GM13976 (cell line): ENCODE results near the gene PYDC2.
"Not testable (repeated sequence)": the region's sequence is repeated elsewhere in the genome, so short reads cannot be mapped to it uniquely, and the experiment has no call there.

ENCODE experiments used
- DNase-seq: peaks from one replicate; pipeline ENCODE4 v3.0.0; 2012; ENCODE audit warnings: low spot score
- in situ Hi-C: fragments of 300-500 bp; cut with MboI; formaldehyde crosslinking; loops from one replicate; pipeline ENCODE4 v1.12.0; 2022; ENCODE audit warnings: low sequenced_read_pairs, mixed read lengths, inconsistent platforms; ENCODE audit not compliant: unreplicated experiment
- TF ChIP-seq, protein P1 (sequence below): IDR thresholded peaks from 2 replicates; pipeline ENCODE4 v1.5.1; 2012; ENCODE audit warnings: borderline replicate concordance, mild to moderate bottlenecking; ENCODE audit not compliant: insufficient read depth; ENCODE audit errors: extremely low read depth, missing control alignments, control extremely low read depth

The PYDC2 gene

DNA sequence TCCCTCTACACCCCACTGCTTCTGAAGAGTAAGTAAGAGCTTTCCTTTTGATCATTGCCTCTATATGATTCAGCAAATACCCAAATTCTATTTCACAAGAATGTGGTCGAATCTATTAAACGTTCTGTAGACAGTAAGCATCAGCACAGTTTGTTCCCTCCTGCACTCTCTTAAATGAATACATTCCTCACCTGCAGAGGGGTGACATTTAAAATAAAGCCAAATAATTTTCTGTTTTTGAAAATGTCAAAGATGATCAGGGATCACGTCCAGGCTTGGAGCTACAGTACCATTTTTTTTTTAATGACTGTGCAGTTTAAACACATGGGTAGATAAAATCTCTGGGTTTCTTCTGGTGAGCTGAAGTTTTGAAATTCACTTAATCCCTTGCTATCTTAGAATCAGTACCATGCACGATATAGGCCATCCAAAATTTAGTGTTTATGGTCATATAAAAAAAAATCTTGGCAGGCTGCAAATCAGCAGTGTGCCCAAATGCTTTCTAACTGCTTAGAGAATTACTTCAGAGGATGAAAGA, 12.8 kb downstream of the PYDC2 start:
- in situ Hi-C loops: no loop called here
- no peak for DNase-seq
- TF ChIP-seq, protein P1, sequence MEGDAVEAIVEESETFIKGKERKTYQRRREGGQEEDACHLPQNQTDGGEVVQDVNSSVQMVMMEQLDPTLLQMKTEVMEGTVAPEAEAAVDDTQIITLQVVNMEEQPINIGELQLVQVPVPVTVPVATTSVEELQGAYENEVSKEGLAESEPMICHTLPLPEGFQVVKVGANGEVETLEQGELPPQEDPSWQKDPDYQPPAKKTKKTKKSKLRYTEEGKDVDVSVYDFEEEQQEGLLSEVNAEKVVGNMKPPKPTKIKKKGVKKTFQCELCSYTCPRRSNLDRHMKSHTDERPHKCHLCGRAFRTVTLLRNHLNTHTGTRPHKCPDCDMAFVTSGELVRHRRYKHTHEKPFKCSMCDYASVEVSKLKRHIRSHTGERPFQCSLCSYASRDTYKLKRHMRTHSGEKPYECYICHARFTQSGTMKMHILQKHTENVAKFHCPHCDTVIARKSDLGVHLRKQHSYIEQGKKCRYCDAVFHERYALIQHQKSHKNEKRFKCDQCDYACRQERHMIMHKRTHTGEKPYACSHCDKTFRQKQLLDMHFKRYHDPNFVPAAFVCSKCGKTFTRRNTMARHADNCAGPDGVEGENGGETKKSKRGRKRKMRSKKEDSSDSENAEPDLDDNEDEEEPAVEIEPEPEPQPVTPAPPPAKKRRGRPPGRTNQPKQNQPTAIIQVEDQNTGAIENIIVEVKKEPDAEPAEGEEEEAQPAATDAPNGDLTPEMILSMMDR: no peak

- in situ Hi-C loops: no loop called here
- no peak for DNase-seq
- TF ChIP-seq, protein P1: no peak
Measured at GRCh38 chr3:191476066-191476772, 15.3 kb downstream of the PYDC2 start.

GRCh38 chr3:191483994-191484393, 23.0 kb downstream of the PYDC2 start:
- DNase-seq, in situ Hi-C loops: not testable (repeated sequence)

DNA sequence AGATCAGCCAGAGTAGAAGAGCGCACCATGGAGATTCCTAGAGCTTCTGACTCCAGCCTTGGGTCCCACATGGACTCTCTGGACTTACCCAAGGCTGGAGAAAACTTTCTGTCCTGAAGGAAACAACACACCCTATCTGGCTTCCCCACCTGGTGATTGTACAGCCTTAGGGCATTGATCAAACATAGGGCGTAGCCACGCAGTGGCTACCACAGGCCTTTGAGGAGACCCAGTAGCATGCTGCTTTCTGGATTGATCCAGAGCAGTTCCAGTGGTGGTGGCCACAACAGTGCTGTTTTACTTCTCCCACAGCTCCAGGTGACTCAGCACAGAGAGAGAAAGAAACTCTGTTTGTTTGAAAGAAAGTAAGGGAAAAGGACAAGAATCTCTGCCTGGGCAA, 23.5 kb downstream of the PYDC2 start:
- DNase-seq: no peak
- TF ChIP-seq, protein P1: no peak
- in situ Hi-C loops: no loop called here

GRCh38 chr3:191492601-191493000, 31.6 kb downstream of the PYDC2 start:
- in situ Hi-C loops: no loop called here
- TF ChIP-seq, protein P1: no peak

GRCh38 chr3:191493336-191493735, 32.4 kb downstream of the PYDC2 start:
- in situ Hi-C loops: no loop called here
- DNase-seq: no peak
- TF ChIP-seq, protein P1: no peak

More at GRCh38 chr3:191492601-191493000, 31.6 kb downstream of the PYDC2 start:
- no peak for DNase-seq

GRCh38 chr3:191499307-191500080, 38.5 kb downstream of the PYDC2 start:
- DNase-seq: no peak
- TF ChIP-seq, protein P1: no peak
- in situ Hi-C loops: no loop called here
